GM12878 (cell line): ENCODE results near the gene ZNF101. TPM values are rescaled to one million over a fixed set of nuclear protein-coding genes. Genes with fewer than 3 reads are reported as not detected.
A peak's percentile ranks its signal among the peaks of the same experiment; 100 is the strongest.

Experiments used
- ATF7 ChIP-seq: fragments of 450-650 bp; IDR thresholded peaks from 2 replicates; pipeline ENCODE4 v1.6.1; 2016; ENCODE audit warnings: low read depth, mild to moderate bottlenecking
- BMI1 ChIP-seq: fragments of 450-650 bp; IDR thresholded peaks from 2 replicates; pipeline ENCODE4 v1.6.1; 2016; ENCODE audit warnings: mild to moderate bottlenecking, moderate library complexity, borderline replicate concordance
- EED ChIP-seq: sonication (generic); IDR thresholded peaks from 2 replicates; pipeline ENCODE4 v1.6.1; 2016; ENCODE audit warnings: antibody characterized with exemption, low read depth
- HCFC1 ChIP-seq: fragments of 150-350 bp; IDR thresholded peaks from 2 replicates; pipeline ENCODE4 v1.6.1; 2014; ENCODE audit warnings: low read length
- HDAC6 ChIP-seq: fragments of 200-600 bp; sonication (generic); IDR thresholded peaks from one replicate; pipeline ENCODE4 v1.8.0; 2017; ENCODE audit warnings: antibody characterized with exemption; ENCODE audit not compliant: unreplicated experiment
- IKZF2 ChIP-seq, 2 experiments: fragments of 450-650 bp; IDR thresholded peaks; 2 replicates each; pipeline ENCODE4 v1.6.1; 2017; ENCODE audit warnings: mild to moderate bottlenecking in 2 of 2, moderate library complexity in 2 of 2
- JUNB ChIP-seq: IDR thresholded peaks from 2 replicates; pipeline ENCODE4 v1.6.1; 2016; ENCODE audit warnings: antibody characterized with exemption, mild to moderate bottlenecking
- JUND ChIP-seq: IDR thresholded peaks from 2 replicates; pipeline ENCODE4 v1.6.1; 2012; ENCODE audit warnings: low read depth, mild to moderate bottlenecking, low read length, improper control_type of control experiment, moderate library complexity
- LARP7 ChIP-seq: fragments of 450-650 bp; IDR thresholded peaks from 2 replicates; pipeline ENCODE4 v1.6.1; 2017; ENCODE audit warnings: mild to moderate bottlenecking
- MXI1 ChIP-seq: fragments of 150-350 bp; IDR thresholded peaks from 2 replicates; pipeline ENCODE4 v1.6.1; 2011; ENCODE audit warnings: low read depth, mild to moderate bottlenecking, inconsistent platforms, low read length, improper control_type of control experiment
- NBN ChIP-seq: fragments of 450-650 bp; IDR thresholded peaks from 2 replicates; pipeline ENCODE4 v1.6.1; 2016
- NFYA ChIP-seq: IDR thresholded peaks from 2 replicates; pipeline ENCODE4 v1.6.1; 2011; ENCODE audit warnings: low read depth, mild to moderate bottlenecking, low read length, improper control_type of control experiment, borderline replicate concordance
- POU2F2 ChIP-seq: IDR thresholded peaks from 3 replicates; pipeline ENCODE4 v1.6.1; 2011; ENCODE audit warnings: low read depth, mild to moderate bottlenecking, low read length, borderline replicate concordance
- RB1 ChIP-seq: fragments of 450-650 bp; formaldehyde crosslinking; IDR thresholded peaks from 2 replicates; pipeline ENCODE4 v1.6.1; 2017; ENCODE audit warnings: mild to moderate bottlenecking, borderline replicate concordance
- SIN3A ChIP-seq: IDR thresholded peaks from 2 replicates; pipeline ENCODE4 v1.6.1; 2012; ENCODE audit warnings: low read depth, low read length, improper control_type of control experiment
- SMAD1 ChIP-seq: fragments of 450-650 bp; IDR thresholded peaks from 2 replicates; pipeline ENCODE4 v1.6.1; 2018; ENCODE audit warnings: mild to moderate bottlenecking, low read depth; ENCODE audit not compliant: partially characterized antibody
- SP1 ChIP-seq: IDR thresholded peaks from one replicate; pipeline ENCODE4 v1.6.1; 2011; ENCODE audit warnings: low read depth, low read length
- SREBF2 ChIP-seq: IDR thresholded peaks from 2 replicates; pipeline ENCODE4 v1.6.1; 2012; ENCODE audit warnings: mild to moderate bottlenecking, low read length
- WRNIP1 ChIP-seq: IDR thresholded peaks from 2 replicates; pipeline ENCODE4 v1.6.1; 2011; ENCODE audit warnings: low read depth, low read length, improper control_type of control experiment, borderline replicate concordance
- ZNF207 ChIP-seq: fragments of 450-650 bp; IDR thresholded peaks from 2 replicates; pipeline ENCODE4 v1.6.1; 2014; ENCODE audit warnings: antibody characterized with exemption, mild to moderate bottlenecking, borderline replicate concordance
- ZNF274 ChIP-seq: IDR thresholded peaks from one replicate; pipeline ENCODE4 v1.8.0; 2011; ENCODE audit not compliant: insufficient read length, insufficient read depth
- polyA plus RNA-seq, 11 experiments: library from polyadenylated mRNA; depleted of rRNA in 4 of 11; unstranded in 6 of 11; stranded (reverse) in 5 of 11; fragments of >200 nt; fragmentation: Nextera tagmentation in 4 of 11; fragmentation: Illumina TruSeq in 1 of 11; extraction: Ambion mirVana in 4 of 11; extraction: Trizol in 1 of 11; gene quantifications; 1 replicate in 1 of 11; 2 replicates in 10 of 11; pipeline versions ENCODE4 v1.2.1 to v1.2.3, GENCODE V29; 2011 to 2016; ENCODE audit warnings: inconsistent platforms in 2 of 11, missing spikeins in 2 of 11, low read depth in 1 of 11
- total RNA-seq, 4 experiments: library from RNA; depleted of rRNA in 3 of 4; stranded (reverse); fragments of >200 nt in 3 of 4; fragmentation: Illumina TruSeq in 1 of 4; extraction: Trizol in 1 of 4; gene quantifications; 2 replicates each; pipeline versions ENCODE4 v1.2.1 to v1.2.3, GENCODE V29; 2013 to 2021
- TF ChIP-seq, protein P1 (sequence below): fragments of 450-650 bp; IDR thresholded peaks from 2 replicates; pipeline ENCODE4 v1.6.1; 2017; ENCODE audit warnings: low read depth, mild to moderate bottlenecking, moderate library complexity
- TF ChIP-seq, protein P2 (sequence below): fragments of 150-350 bp; IDR thresholded peaks from 2 replicates; pipeline ENCODE4 v1.6.1; 2016; ENCODE audit warnings: low read depth, low read length
- TF ChIP-seq, protein P3 (sequence below): IDR thresholded peaks from 2 replicates; pipeline ENCODE4 v1.6.1; 2011; ENCODE audit warnings: low read depth, low read length, improper control_type of control experiment, borderline replicate concordance
- TF ChIP-seq, protein P4 (sequence below): IDR thresholded peaks from 2 replicates; pipeline ENCODE4 v1.6.1; 2011; ENCODE audit warnings: low read depth, mild to moderate bottlenecking, low read length, moderate library complexity, borderline replicate concordance; ENCODE audit errors: extremely low read depth

Gene ZNF101
- total and polyA plus RNA-seq, 10 of the 15 experiments (the other 5 are each of a cell fraction or from before 2014, with no cell fraction given): 15.2 to 40.5 (median 19.8) TPM

DNA sequence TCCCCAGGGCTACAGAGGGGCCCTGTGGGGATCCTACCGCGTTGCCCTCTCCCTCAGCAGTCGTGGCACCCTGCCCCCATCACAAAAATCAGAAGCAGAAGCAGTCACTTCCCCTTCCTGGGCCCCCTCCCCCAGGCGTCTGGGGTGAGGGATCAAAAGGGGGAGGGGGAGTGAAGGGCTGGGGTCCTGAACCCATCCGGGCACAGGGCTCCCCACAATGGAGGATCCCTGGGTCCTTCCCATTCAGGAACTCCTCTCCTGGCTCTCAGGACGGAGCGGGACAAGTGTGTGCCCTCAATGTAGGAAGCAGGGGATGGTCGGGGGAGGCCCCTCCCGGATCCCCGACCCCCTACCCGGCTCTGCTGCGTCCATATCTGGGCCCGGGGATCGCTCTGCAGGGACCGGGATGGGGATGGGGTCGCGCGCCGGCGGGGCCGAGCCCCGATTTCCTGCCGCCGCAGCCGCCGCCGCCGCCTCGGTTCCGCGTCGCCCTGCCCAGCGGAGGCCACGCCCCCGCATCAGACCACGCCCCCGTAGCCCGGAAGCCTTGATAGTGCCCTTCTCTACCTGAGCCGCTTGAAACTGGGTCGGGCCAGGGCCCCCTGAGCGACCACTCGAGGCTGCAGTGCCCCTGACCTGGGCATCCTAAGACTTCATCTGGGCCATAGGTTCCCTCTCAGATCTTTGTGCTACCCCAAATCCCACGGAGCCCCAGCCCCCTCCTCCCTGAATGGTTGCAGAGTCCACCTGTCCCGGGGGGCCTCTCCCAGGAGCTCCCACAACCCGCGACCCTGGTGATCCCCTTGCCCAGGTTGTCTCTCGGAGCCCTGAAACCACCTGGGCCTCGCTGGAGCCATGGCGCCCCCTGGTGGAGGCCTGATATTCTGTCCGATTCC lies 25.2 kb upstream of the ZNF101 start, which contains the start of gene GMIP (continued):
- TF ChIP-seq SMAD1: no peak
- TF ChIP-seq, protein P1, sequence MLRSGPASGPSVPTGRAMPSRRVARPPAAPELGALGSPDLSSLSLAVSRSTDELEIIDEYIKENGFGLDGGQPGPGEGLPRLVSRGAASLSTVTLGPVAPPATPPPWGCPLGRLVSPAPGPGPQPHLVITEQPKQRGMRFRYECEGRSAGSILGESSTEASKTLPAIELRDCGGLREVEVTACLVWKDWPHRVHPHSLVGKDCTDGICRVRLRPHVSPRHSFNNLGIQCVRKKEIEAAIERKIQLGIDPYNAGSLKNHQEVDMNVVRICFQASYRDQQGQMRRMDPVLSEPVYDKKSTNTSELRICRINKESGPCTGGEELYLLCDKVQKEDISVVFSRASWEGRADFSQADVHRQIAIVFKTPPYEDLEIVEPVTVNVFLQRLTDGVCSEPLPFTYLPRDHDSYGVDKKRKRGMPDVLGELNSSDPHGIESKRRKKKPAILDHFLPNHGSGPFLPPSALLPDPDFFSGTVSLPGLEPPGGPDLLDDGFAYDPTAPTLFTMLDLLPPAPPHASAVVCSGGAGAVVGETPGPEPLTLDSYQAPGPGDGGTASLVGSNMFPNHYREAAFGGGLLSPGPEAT: peak; percentile 20
- peak; percentile 56; the same call in 1 of the 2 replicates for TF ChIP-seq NBN
- TF ChIP-seq ZNF207: peak; percentile 49
- TF ChIP-seq, protein P2, sequence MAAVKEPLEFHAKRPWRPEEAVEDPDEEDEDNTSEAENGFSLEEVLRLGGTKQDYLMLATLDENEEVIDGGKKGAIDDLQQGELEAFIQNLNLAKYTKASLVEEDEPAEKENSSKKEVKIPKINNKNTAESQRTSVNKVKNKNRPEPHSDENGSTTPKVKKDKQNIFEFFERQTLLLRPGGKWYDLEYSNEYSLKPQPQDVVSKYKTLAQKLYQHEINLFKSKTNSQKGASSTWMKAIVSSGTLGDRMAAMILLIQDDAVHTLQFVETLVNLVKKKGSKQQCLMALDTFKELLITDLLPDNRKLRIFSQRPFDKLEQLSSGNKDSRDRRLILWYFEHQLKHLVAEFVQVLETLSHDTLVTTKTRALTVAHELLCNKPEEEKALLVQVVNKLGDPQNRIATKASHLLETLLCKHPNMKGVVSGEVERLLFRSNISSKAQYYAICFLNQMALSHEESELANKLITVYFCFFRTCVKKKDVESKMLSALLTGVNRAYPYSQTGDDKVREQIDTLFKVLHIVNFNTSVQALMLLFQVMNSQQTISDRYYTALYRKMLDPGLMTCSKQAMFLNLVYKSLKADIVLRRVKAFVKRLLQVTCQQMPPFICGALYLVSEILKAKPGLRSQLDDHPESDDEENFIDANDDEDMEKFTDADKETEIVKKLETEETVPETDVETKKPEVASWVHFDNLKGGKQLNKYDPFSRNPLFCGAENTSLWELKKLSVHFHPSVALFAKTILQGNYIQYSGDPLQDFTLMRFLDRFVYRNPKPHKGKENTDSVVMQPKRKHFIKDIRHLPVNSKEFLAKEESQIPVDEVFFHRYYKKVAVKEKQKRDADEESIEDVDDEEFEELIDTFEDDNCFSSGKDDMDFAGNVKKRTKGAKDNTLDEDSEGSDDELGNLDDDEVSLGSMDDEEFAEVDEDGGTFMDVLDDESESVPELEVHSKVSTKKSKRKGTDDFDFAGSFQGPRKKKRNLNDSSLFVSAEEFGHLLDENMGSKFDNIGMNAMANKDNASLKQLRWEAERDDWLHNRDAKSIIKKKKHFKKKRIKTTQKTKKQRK: 0 out of 2 replicates have a peak, but pooled peaks have one; percentile 15
- TF ChIP-seq NFYA: no peak
- TF ChIP-seq JUNB: no peak
- TF ChIP-seq SREBF2: no peak
- TF ChIP-seq SIN3A: no peak
- TF ChIP-seq EED: no peak; the same call in 1 of the 2 replicates
- TF ChIP-seq JUND: 0 out of 2 replicates have a peak, but pooled peaks have one; percentile 20
- TF ChIP-seq LARP7: peak; percentile 69; the same call in 1 of the 2 replicates
- no peak; the same call in 2 of the 3 replicates for TF ChIP-seq POU2F2
- TF ChIP-seq RB1: peak; percentile 39; the same call in 1 of the 2 replicates
- no peak for TF ChIP-seq HCFC1
- no peak for TF ChIP-seq HDAC6
- TF ChIP-seq SP1: no peak
- peak in 1 of 2 experiments; percentile 46; a peak in 2 of 4 replicates for TF ChIP-seq IKZF2 (IDR thresholded peaks at IDR 0.05)
- TF ChIP-seq, protein P3, sequence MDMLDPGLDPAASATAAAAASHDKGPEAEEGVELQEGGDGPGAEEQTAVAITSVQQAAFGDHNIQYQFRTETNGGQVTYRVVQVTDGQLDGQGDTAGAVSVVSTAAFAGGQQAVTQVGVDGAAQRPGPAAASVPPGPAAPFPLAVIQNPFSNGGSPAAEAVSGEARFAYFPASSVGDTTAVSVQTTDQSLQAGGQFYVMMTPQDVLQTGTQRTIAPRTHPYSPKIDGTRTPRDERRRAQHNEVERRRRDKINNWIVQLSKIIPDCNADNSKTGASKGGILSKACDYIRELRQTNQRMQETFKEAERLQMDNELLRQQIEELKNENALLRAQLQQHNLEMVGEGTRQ: no peak
- no peak; the same call in 1 of the 2 replicates for TF ChIP-seq MXI1
- TF ChIP-seq, protein P4, sequence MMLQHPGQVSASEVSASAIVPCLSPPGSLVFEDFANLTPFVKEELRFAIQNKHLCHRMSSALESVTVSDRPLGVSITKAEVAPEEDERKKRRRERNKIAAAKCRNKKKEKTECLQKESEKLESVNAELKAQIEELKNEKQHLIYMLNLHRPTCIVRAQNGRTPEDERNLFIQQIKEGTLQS: no peak
- TF ChIP-seq BMI1: no peak
- TF ChIP-seq ZNF274: no peak
- TF ChIP-seq ATF7: no peak
- TF ChIP-seq WRNIP1: no peak
